ENCODE measurements around the gene DAPK2. TPM values are rescaled to one million over a fixed set of nuclear protein-coding genes. Genes with fewer than 3 reads are reported as not detected.

Gene DAPK2
- total RNA-seq, 1 donor from 2014 or later = 0.52 TPM

DNA sequence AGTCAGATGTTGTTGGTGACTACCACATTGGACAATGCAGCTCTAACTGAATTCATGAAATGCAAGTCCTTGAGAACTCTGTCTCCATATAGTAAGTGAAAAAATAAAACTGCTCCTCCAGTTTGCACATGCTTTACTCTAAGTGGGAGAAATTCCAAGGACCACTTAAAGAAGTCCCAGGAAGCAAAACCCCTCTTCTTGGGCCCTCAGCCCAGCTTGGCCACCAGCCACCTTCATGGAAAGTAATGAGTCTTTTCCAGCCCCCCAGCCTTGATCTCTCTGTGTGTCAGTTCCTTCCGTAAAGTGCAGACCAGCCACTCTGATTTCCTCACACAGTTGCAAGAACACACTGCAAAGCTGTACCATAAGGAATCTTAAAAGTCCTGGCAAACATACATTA lies 34.5 kb downstream of the DAPK2 start:
- no peak overlapping the region for H3K27ac Mint-ChIP-seq (ENCODE audit: unreplicated experiment)
- no peak overlapping the region for H2AFZ ChIP-seq (ENCODE audit: low read depth, low read length)

DNA sequence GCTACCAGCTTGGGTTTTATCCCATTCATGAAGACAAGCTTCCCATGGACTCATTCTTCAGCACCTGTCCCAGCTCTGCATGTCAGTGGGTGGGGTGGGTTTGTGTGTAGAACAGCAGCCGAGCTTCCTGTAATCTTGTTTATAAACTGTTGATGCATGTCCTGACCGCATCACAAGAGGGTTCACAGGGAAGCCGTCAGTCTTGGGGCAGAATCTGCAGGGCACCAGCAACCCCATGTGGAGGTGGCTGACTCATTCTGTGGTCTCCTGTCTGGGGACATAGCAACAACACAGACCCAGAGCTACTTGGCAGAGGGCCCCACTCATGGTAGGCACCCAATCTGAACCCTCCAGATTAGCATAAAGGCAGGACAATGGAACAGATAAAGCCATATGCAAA lies 35.6 kb downstream of the DAPK2 start:
- H3K4me2 ChIP-seq (ENCODE audit: low read length) = peak overlapping the region; percentile 16
- DNase-seq (ENCODE audit: low read depth) (peak; percentile 90), FAIRE-seq (no peak)
- H3K9me3 ChIP-seq (ENCODE audit: insufficient read depth, low read depth, low read length) = no peaks in the 10 kb centered on the region
- Mint-ChIP-seq H3K4me3 (ENCODE audit: unreplicated experiment) (peak overlapping the region; percentile 8), H3K4me1 (ENCODE audit: low read depth, unreplicated experiment) (peaks cover 25% of the 10 kb centered on the region), H3K27me3 (ENCODE audit: low read depth, unreplicated experiment) (peaks cover 20% of the 10 kb centered on the region), H3K9me3 (ENCODE audit: unreplicated experiment) (peaks cover 6% of the 10 kb centered on the region), H3K36me3 (ENCODE audit: low read depth, unreplicated experiment) (no peaks in the 10 kb centered on the region), H3K27ac (ENCODE audit: unreplicated experiment) (peak overlapping the region; percentile 58)
- H3K4me1 ChIP-seq (ENCODE audit: insufficient read depth, low read length) = peaks cover 20% of the 10 kb centered on the region
- no peaks in the 10 kb centered on the region for H3K79me2 ChIP-seq (ENCODE audit: insufficient read depth, low read length)
- H3K27ac ChIP-seq (ENCODE audit: low read depth, low read length) = no peak overlapping the region
- no peaks in the 10 kb centered on the region for H3K27me3 ChIP-seq (ENCODE audit: insufficient read depth, low read length)
- no peak overlapping the region for H2AFZ ChIP-seq (ENCODE audit: low read depth, low read length)
- no peak for TF ChIP-seq EZH2 (IDR thresholded peaks at IDR 0.05; ENCODE audit: insufficient read depth, low read length)
- TF ChIP-seq, protein P1, sequence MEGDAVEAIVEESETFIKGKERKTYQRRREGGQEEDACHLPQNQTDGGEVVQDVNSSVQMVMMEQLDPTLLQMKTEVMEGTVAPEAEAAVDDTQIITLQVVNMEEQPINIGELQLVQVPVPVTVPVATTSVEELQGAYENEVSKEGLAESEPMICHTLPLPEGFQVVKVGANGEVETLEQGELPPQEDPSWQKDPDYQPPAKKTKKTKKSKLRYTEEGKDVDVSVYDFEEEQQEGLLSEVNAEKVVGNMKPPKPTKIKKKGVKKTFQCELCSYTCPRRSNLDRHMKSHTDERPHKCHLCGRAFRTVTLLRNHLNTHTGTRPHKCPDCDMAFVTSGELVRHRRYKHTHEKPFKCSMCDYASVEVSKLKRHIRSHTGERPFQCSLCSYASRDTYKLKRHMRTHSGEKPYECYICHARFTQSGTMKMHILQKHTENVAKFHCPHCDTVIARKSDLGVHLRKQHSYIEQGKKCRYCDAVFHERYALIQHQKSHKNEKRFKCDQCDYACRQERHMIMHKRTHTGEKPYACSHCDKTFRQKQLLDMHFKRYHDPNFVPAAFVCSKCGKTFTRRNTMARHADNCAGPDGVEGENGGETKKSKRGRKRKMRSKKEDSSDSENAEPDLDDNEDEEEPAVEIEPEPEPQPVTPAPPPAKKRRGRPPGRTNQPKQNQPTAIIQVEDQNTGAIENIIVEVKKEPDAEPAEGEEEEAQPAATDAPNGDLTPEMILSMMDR (IDR thresholded peaks at IDR 0.05; ENCODE audit: insufficient read depth, low read depth, low read length) = no peak
- H3K4me3 ChIP-seq (ENCODE audit: insufficient read depth, low read depth, low read length) = no peak overlapping the region
- no peaks in the 10 kb centered on the region for H3K36me3 ChIP-seq (ENCODE audit: insufficient read depth, low read length)
- H3K9ac ChIP-seq (ENCODE audit: low read length) = no peak overlapping the region
- H4K20me1 ChIP-seq (ENCODE audit: insufficient read depth, low read length) = no peaks in the 10 kb centered on the region

More for the DNA sequence above, 34.5 kb downstream of the DAPK2 start:
- no peaks in the 10 kb centered on the region for H3K36me3 Mint-ChIP-seq (ENCODE audit: low read depth, unreplicated experiment)
- peaks cover 12% of the 10 kb centered on the region for H3K27me3 Mint-ChIP-seq (ENCODE audit: low read depth, unreplicated experiment)
- no peak overlapping the region for H3K9ac ChIP-seq (ENCODE audit: low read length)
- DNase-seq (ENCODE audit: low read depth) = peak; percentile 27
- peaks cover 20% of the 10 kb centered on the region for H3K4me1 ChIP-seq (ENCODE audit: insufficient read depth, low read length)
- no peak overlapping the region for H3K4me2 ChIP-seq (ENCODE audit: low read length)
- no peaks in the 10 kb centered on the region for H3K79me2 ChIP-seq (ENCODE audit: insufficient read depth, low read length)
- no peaks in the 10 kb centered on the region for H3K27me3 ChIP-seq (ENCODE audit: insufficient read depth, low read length)
- H3K4me3 Mint-ChIP-seq (ENCODE audit: unreplicated experiment) = no peak overlapping the region
- no peak overlapping the region for H3K27ac ChIP-seq (ENCODE audit: low read depth, low read length)
- H3K9me3 ChIP-seq (ENCODE audit: insufficient read depth, low read depth, low read length) = no peaks in the 10 kb centered on the region
- peaks cover 25% of the 10 kb centered on the region for H3K4me1 Mint-ChIP-seq (ENCODE audit: low read depth, unreplicated experiment)
- H3K9me3 Mint-ChIP-seq (ENCODE audit: unreplicated experiment) = peaks cover 4% of the 10 kb centered on the region
- FAIRE-seq = no peak
- H3K36me3 ChIP-seq (ENCODE audit: insufficient read depth, low read length) = no peaks in the 10 kb centered on the region
- no peaks in the 10 kb centered on the region for H4K20me1 ChIP-seq (ENCODE audit: insufficient read depth, low read length)
- H3K4me3 ChIP-seq (ENCODE audit: insufficient read depth, low read depth, low read length) = no peak overlapping the region
- no peak for TF ChIP-seq EZH2 (IDR thresholded peaks at IDR 0.05; ENCODE audit: insufficient read depth, low read length)
- TF ChIP-seq, protein P1 (IDR thresholded peaks at IDR 0.05; ENCODE audit: insufficient read depth, low read depth, low read length) = no peak

DNA sequence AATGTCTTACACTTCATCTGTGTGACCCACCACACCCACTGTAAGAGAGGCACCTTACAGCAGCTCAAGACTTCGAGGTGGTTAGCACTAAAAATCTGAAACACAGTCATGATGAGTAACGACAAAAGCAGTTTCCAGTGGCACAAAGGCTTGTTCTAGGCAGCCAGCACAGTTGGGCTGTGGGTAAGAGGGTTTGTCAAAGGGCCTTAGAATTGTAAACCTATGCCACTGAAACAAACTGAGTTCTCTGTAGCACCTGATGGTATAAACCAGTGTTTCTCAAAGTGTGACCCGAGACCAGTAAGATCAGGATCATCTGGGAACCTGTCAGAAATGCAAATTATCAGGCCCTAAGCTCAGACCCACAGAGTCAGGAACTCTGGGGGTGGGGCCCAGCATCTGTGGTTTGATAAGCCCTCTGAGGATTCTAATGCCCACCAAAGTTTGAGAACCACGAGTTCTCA lies 36.5 kb downstream of the DAPK2 start:
- Histone ChIP-seq H3K27me3 (ENCODE audit: insufficient read depth, low read length) (no peaks in the 10 kb centered on the region), H3K36me3 (ENCODE audit: insufficient read depth, low read length) (no peaks in the 10 kb centered on the region), H3K4me3 (ENCODE audit: insufficient read depth, low read depth, low read length) (no peak overlapping the region), H3K9ac (ENCODE audit: low read length) (no peak overlapping the region), H3K27ac (ENCODE audit: low read depth, low read length) (peak overlapping the region; percentile 23), H2AFZ (ENCODE audit: low read depth, low read length) (no peak overlapping the region), H4K20me1 (ENCODE audit: insufficient read depth, low read length) (no peaks in the 10 kb centered on the region), H3K4me2 (ENCODE audit: low read length) (peak overlapping the region; percentile 39), H3K4me1 (ENCODE audit: insufficient read depth, low read length) (peaks cover 20% of the 10 kb centered on the region), H3K9me3 (ENCODE audit: insufficient read depth, low read depth, low read length) (no peaks in the 10 kb centered on the region), H3K79me2 (ENCODE audit: insufficient read depth, low read length) (no peaks in the 10 kb centered on the region)
- no peak for FAIRE-seq
- peaks cover 26% of the 10 kb centered on the region for H3K27me3 Mint-ChIP-seq (ENCODE audit: low read depth, unreplicated experiment)
- H3K9me3 Mint-ChIP-seq (ENCODE audit: unreplicated experiment) = peaks cover 4% of the 10 kb centered on the region
- no peaks in the 10 kb centered on the region for H3K36me3 Mint-ChIP-seq (ENCODE audit: low read depth, unreplicated experiment)
- TF ChIP-seq, protein P1 (IDR thresholded peaks at IDR 0.05; ENCODE audit: insufficient read depth, low read depth, low read length) = no peak
- TF ChIP-seq EZH2 (IDR thresholded peaks at IDR 0.05; ENCODE audit: insufficient read depth, low read length) = no peak
- peaks cover 25% of the 10 kb centered on the region for H3K4me1 Mint-ChIP-seq (ENCODE audit: low read depth, unreplicated experiment)
- DNase-seq (ENCODE audit: low read depth) = peak; percentile 66
- no peak overlapping the region for H3K4me3 Mint-ChIP-seq (ENCODE audit: unreplicated experiment)
- no peak overlapping the region for H3K27ac Mint-ChIP-seq (ENCODE audit: unreplicated experiment)
